Activated T-cell treated with anti-CD3 and anti-CD28 coated beads, Interleukin-2, amount 50 U/mL, for 48 hours (primary cell): ENCODE data around the gene C1QL4.
"Not testable (repeated sequence)": the region's sequence is repeated elsewhere in the genome, so short reads cannot be mapped to it uniquely, and the experiment has no call there.

Experiments
- DNase-seq, 2 experiments: peaks; one replicate each; pipeline ENCODE4 v3.0.0-alpha.2; 2020

C1QL4 gene

DNA sequence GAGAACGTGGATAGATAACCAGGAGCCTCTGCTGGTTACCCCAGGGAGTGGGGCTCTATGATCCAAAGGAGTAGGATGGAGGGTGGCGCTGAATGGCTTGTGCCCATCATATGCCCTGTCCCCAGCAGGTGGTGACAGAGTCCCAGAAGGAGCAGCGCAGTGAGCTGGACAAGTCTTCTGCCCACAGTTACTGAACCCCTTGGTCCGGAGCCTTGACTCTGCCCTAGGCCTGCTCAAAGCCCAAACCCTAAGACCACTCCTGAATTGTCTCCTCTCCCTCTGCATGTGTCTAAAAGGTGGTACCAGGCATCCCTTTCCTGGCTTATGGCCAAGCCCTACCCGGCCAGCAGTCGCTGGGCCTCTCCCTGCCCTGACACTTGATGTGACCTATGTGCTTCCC lies 38.8 kb downstream of the C1QL4 start:
- peak in 1 of 2 experiments; percentile 26 for DNase-seq

DNA sequence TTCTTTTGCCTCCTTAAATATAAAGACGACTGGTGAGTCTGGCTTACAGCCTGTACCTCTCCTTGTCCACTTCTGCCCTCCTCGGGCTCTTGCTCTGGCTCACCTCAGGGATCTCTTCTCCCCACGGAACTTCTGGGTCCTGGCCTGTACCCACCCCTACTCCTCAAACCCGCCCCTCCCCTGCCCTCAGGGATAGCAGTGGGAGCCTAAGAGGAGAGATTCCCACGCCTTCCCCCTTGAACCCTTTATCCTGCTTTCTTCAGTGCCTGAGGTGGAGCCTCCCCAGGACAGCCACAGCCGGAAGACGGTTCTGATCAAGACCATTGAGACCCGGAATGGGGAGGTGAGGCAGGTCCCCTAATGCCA lies 39.3 kb downstream of the C1QL4 start:
- DNase-seq, result no peak

DNA sequence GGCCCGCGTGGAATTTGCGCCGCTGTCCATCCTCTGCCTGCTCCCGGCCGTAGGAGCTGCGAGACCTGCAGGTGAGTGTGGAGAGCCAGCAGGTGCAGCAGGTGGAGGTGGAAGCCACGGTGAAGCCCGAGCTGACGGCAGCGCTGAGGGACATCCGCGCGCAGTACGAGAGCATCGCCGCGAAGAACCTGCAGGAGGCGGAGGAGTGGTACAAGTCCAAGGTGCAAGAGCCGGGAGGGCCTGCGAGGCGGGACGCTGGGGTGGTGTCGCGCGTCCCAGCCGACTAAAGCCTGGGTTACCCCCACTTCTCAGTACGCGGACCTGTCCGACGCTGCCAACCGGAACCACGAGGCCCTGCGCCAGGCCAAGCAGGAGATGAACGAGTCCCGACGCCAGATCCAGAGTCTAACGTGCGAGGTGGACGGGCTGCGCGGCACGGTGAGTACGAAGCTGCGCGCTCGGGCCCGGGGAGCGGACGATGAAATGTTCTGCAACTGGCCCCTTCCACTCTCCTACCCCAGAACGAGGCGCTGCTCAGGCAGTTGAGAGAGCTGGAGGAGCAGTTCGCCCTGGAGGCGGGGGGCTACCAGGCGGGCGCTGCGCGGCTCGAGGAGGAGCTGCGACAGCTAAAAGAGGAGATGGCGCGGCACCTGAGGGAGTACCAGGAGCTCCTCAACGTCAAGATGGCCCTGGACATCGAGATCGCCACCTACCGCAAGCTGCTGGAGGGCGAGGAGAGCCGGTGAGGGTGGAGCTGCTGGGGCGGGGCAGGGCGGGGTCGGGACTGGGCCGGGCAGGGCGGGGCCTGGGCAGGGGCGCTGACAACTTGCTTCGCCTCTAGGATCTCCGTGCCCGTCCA lies 39.9 kb downstream of the C1QL4 start:
- peak; percentile 55 to 66 for DNase-seq

DNA sequence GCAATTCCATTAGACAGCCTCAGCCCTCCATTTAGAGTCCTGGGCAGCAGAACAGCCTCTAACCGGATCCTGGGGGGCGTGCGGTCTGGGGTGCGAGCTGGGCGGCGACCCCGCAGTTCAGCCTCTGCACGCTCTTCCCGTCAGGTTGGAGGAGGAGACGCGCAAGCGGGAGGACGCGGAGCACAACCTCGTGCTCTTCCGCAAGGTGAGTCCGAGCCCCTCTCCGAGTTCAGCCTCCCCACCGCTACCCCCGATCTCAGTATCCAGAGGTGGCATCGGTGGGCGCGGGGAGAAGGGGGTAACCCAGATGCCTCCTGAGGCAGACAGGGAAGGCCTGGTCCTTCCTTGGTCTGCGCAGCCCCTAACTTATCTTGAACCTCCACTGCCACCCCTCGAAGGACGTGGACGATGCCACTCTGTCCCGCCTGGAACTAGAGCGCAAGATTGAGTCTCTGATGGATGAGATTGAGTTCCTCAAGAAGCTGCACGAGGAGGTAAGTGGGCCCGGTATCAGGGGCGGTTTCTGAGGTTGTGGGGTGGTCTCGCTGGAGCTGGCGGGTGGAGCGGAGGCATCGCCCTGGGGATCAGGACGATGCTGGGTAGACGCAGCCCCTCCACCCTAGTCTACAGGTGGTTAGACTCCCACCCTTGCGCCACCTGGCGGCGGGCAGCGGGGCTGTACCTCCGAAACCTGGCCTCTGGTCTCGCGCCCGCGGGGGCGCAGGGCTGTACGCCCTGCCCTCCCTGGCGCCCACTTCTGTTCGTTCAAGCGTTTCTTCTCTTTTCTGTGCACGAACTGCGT lies 40.8 kb downstream of the C1QL4 start:
- DNase-seq, result peak; percentile 78 to 82

DNA sequence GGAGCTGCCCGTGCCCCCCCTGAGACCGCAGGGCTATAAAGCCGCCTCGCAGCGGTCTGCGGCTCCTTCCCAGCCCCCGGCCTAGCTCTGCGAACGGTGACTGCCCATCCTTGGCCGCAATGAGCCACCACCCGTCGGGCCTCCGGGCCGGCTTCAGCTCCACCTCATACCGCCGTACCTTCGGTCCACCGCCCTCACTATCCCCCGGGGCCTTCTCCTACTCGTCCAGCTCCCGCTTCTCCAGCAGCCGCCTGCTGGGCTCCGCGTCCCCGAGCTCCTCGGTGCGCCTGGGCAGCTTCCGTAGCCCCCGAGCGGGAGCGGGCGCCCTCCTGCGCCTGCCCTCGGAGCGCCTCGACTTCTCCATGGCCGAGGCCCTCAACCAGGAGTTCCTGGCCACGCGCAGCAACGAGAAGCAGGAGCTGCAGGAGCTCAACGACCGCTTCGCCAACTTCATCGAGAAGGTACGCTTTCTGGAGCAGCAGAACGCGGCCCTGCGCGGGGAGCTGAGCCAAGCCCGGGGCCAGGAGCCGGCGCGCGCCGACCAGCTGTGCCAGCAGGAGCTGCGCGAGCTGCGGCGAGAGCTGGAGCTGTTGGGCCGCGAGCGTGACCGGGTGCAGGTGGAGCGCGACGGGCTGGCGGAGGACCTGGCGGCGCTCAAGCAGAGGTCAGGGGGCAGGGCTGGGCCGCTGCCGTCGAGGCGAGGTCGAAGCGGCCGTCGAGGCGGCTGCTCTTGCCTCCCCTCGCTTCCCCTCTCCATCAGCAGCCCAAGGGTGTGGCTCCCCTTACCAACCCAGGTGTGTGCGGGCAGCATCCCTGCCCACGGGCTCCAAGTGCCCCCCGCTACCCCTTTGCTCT lies 41.7 kb downstream of the C1QL4 start, which contains the start of gene PRPH:
TSS of gene PRPH (plus strand) at position 66 of the 855 bp plus-strand sequence. CDS start at position 120, 54 bp downstream.
- DNase-seq, result peak in 1 of 2 experiments; percentile 45

DNA sequence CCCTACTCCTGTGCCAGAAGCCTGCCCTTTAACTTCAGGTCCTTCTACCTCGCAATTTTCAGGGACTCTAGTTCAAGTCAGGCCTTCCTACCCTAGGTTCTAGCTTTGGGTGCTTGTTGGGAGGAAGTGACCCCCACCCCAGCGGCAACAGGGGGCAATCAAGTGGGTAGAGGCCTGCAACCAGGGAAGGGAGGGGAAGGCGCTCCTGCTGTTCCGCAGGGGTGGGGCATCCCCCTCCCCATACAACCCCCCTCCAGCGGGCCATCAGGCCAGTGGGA lies 42.2 kb downstream of the C1QL4 start:
- no peak for DNase-seq

DNA sequence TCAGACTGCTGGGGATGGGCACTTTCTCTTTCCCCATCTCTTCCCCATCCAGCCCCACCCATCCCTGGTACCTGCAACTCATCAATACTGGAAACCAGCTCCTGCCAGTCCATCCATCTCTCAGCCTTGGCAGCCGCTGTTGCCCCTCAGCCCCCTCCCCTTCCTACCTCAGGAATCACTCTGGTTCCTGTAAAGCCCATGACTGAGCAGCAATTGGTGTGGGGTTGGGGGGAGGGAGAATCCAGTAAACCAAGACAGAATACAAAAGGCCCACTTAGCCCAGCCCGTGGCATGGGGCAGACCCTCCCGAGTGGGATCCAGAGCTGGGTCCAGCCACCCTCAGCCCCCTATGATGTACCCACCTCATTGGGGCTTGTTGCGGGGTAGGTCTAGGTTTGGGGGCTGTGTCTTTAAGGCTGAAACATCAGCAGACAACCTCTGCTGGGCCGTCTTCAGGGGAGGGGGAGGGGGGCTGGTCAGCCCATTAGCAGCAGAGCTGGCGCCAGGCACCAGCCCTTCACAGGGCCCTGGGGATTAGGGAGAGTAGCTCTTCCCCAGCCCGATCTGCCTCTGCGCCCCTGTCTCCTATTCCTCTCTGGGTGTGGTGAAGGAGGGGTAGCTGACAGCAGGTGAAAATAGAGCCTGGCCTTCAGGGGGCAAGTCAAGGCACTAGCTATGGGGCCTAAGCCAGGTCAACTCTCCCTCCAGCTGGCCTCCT lies 42.7 kb downstream of the C1QL4 start:
- DNase-seq, result no peak

DNA sequence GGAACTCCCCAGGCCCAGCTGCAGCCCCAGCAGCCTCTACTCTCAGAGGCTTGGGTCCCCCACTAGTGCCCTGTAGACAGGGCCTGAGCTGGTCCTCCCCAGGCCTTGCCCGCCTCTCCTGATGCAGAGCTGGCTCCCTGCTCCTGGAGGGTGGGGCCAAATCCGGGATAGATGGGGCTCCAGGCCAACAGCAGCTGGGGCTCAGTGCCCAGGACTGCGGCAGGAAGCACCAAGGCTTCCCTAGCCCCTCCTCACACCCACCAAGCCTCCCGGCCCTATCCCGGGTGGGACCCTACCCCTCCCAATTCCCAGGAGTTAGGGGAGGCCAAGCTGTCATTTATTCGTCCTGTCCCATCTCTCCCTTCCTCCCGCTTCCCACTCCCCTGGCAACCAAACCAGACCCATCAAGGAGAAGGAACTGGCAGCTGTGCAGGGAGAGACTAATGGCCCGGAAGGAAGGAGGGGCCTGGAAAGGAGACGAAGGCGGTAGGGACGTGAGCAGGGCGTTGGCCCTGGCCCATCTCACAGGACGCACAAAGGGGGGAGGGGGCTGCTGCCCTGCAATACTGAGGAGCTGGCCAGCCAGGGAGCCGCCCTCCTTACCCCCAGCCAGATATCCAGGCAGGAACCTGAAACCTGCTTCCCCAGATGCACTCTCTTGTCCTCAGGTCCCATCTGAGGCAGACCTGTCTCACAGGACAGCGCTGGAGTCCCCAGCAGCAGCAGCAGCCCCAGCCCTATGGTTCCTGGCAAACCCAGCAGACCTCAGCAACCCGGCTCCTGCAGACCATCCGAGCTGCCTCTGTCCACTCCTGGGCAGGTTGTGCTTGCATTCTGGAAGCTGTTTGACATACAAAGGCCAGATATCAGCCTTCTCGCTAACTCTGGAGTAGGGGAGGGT lies 43.7 kb downstream of the C1QL4 start:
- DNase-seq, result no peak

DNA sequence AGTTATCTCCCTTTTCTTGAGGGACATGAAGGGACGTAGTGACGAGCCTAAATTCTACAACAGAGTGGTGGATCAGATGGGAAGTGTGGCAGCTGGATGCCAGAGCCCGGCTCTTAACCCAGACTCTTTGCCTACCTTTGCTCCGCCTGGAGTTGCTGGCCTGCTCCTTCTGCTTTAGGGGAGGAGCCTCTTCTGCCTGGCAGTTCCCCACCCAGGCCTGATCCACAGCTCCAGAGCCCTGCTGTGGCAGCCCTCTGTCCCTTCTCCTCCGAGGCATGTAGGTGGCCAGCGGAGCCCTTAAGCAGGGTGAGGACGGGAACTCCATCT lies 44.3 kb downstream of the C1QL4 start:
- DNase-seq, result no peak

DNA sequence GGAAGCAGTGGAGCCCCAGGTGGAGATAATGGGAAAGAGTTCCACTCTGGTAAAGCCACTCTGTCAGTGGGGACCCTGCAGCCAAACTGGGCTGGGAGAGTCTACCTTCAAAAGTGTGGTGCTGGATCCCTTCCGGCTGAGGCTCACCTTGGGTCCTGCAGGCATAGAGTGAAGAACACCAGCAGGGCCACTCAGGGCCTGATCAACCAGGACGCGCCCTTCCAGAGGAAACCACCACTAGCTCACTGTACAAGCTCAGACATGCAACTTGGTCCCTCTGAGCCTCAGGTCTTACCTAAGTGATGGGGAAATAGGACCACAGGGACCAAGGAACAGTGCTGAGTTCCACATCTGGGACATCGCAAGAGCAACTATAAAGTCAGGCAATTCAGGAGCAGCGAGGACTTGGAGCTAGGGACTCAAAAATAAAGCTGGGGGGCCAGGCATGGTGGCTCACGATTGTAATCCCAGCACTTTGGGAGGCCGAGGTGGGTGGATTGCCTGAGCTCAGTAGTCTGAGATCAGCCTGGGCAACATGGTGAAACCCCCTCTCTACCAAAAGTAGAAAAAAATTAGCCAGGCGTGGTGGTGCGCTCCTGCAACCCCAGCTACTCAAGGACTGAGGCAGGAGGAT lies 47.9 kb downstream of the C1QL4 start:
- no peak for DNase-seq

DNA sequence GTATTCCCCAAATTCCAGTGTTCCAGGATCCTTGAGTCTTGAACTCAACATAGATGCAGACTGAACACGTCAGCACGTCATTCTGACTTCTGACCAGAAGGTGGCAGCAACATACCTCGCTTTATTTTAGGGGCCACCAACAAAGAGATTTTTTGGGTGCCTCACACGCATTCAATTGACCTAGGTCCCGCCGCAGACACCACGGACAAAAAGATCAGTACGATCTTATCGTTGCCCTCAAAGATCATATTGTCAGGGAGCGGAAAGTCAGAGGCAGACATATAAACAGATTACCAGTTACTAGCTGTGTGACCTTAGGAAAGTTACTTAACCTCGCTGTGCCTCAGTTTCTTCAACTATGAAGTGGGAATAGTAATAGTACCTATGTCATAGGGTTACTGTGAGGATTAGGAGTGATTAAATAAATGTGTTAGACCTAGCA lies 48.6 kb downstream of the C1QL4 start:
- DNase-seq, result peak; percentile 79 to 80

DNA sequence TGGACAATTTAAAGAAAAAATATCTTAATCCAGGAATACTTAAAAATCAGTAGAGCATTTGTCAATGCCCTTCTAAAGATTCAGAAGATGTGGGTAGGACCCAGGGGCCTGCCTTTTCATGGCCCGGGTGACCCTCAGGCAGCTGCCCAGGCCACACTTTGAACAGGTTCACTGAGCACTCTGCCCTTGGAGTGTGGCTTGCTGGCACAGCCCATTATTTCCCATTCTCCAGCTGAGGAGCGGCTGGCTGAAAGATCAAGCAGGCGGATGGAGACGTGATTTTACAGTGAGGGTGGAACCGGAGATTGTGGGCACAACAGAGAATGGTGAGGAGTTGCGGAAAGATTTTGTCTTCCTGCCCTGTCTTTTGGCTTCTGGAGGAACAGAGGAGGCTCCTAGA lies 49.1 kb downstream of the C1QL4 start:
- no peak for DNase-seq

DNA sequence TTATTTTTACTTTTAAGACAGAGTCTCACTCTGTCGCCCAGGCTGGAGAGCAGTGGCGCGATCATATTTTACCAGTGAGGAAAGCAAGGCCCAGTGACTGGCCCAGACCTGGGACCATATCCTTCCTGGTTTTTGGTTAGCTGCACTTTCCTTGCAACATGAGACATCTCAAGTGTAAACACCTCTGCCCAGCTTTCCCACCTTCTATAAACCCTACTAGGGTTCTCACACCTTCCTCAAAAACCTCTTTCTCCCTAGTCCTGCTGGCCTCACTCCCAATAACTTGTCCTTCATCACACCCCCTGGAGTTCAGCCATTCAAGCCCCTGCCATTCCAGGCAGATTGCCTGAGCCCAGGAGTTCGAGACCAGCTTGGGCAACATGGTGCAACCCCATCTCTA lies 52.3 kb downstream of the C1QL4 start:
- DNase-seq, result no peak

DNA sequence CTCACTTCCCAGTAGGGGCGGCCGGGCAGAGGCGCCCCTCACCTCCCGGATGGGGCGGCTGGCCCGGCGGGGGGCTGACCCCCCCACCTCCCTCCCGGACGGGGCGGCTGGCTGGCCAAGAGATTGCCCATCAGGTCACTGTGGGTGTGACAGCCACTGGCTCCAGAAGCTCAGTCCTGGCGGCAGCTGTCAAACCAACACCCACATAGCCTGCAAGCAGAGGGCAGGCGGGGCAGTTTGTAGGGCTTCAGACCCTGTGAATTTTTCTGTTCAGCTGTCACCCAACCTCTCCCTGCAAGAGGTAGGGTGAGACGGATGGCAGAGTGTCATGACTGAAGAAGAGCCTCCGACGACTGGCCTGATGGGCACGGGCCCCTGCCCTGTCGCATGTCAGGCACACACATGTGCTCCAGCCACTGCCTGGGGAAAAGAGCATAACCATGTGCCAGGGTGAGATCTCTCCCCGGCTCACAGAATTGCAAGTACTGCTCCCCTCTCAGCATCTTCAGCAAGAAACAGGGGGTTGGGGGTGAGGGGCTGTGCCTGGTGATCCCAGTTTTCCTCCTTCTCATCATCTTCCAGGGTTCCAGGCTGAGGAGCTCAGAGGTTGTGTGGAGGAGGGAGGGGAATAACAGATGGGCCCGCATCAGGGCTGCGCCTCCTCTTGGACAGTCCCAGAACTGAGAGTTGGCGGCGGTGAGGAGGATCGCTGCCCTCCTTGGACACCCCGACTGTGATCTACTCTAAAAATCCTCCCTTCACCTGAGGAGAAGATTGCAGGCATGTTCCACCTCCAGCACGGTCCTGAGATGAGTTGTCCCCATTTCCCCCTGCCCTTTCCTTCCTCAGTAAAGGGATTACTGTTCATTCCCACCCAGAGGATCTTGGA lies 53.2 kb downstream of the C1QL4 start:
- no peak for DNase-seq

DNA sequence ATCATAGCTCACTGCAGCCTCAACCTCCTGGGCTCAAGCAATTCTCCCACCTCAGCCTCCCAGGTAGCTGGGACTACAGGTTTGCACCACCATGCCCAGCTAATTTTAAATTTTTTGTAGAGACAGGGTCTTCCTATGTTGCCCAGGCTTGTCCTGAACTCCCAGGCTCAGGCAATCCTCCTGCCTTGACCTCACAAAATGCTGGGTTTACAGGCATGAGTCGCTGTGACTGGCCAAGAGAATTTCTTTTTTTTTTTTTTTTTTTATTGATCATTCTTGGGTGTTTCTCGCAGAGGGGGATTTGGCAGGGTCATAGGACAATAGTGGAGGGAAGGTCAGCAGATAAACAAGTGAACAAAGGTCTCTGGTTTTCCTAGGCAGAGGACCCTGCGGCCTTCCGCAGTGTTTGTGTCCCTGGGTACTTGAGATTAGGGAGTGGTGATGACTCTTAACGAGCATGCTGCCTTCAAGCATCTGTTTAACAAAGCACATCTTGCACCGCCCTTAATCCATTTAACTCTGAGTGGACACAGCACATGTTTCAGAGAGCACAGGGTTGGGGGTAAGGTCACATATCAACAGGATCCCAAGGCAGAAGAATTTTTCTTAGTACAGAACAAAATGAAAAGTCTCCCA lies 54.1 kb downstream of the C1QL4 start:
- not testable (repeated sequence) for DNase-seq
